ENCODE results near the gene PARP2. TPM values are rescaled to one million over a fixed set of nuclear protein-coding genes. Genes with fewer than 3 reads are reported as not detected.

PARP2 gene, protein sequence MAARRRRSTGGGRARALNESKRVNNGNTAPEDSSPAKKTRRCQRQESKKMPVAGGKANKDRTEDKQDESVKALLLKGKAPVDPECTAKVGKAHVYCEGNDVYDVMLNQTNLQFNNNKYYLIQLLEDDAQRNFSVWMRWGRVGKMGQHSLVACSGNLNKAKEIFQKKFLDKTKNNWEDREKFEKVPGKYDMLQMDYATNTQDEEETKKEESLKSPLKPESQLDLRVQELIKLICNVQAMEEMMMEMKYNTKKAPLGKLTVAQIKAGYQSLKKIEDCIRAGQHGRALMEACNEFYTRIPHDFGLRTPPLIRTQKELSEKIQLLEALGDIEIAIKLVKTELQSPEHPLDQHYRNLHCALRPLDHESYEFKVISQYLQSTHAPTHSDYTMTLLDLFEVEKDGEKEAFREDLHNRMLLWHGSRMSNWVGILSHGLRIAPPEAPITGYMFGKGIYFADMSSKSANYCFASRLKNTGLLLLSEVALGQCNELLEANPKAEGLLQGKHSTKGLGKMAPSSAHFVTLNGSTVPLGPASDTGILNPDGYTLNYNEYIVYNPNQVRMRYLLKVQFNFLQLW
- 10 to 100 TPM in 3 of 4 donors, 1 to 10 TPM in 1; 9.2 to 20.3 (median 15.4) TPM for total RNA-seq

GRCh38 chr14:20343092-20343861 is at the start of gene PARP2:
Gene PARP2 (plus strand): TSS chr14:20343635. CDS start chr14:20343642, 7 bp downstream.
- TF ChIP-seq CTCF (IDR thresholded peaks at IDR 0.05; ENCODE audit: low read depth): no peak

DNA sequence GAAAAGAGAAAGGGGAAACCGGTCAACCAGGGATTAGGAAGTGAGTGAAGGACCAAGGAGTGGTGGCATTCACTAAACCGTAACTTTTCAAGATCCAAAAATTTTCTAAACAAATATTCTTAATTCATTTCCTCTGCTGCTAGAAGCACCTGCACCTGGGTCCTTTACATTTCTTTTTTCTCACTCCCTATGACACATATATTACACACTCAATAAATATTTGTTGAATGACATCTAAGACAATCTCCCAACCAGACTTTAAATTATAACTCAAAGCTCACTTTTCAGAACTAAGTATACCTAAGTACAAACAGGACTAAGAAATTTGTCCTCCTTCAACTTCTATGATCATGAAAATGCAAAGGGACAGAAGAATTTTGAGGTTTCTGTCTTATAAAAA is 48.8 kb upstream of the PARP2 start:
- TF ChIP-seq CTCF (IDR thresholded peaks at IDR 0.05; ENCODE audit: low read depth): no peak

DNA sequence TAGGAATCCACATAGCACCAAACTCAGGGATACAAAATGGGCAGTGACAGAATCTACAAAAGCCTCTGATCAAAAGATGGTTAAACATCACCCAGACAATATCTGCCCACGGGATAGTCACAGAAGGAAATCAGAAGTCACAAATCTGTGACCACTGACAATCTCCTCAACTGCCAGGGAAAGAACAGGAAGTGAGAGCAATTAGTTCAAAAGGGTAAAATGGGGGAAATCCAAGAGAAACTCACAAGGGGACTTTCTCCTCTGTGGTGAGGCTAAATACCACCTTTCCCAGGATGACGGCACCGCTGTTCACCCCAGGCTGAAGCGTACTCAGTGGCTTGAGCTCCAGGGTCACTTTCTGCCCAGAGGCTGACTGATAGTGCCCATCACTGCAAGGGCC is 48.4 kb upstream of the PARP2 start:
- no peak for TF ChIP-seq CTCF (IDR thresholded peaks at IDR 0.05; ENCODE audit: low read depth)

GRCh38 chr14:20302042-20302755 is 41.2 kb upstream of the PARP2 start:
- TF ChIP-seq CTCF (IDR thresholded peaks at IDR 0.05; ENCODE audit: low read depth): no peak

- TF ChIP-seq CTCF (IDR thresholded peaks at IDR 0.05; ENCODE audit: low read depth): no peak
These were observed 38.0 kb upstream of the PARP2 start, which contains the start of gene TTC5 for GRCh38 chr14:20305265-20306078. Gene TTC5 (minus strand): TSS chr14:20305951. CDS start chr14:20305937, 14 bp downstream.

DNA sequence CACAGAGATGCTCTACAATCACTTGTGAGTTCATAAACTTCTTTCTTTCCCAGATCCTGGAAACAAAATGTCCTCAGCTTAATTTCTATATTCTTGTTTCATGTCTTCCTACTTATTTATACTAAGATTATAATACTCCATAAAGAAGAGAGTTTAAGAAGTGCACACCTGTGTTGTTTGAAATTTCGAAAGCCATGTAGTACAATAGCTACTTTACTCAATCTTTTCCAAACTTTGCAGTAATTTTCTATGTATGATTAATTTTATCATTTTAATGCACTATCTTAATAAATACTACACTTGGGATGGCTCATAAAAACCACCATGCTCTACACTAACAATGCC is 37.4 kb upstream of the PARP2 start:
- TF ChIP-seq CTCF (IDR thresholded peaks at IDR 0.05; ENCODE audit: low read depth): no peak
